ENCODE results near the gene LIPC. TPM values are rescaled to one million over a fixed set of nuclear protein-coding genes. Genes with fewer than 3 reads are reported as not detected.

The LIPC gene
- total and polyA plus RNA-seq, 3 donors from 2014 or later = 0.12 to 0.37 TPM; not detected in 1

DNA sequence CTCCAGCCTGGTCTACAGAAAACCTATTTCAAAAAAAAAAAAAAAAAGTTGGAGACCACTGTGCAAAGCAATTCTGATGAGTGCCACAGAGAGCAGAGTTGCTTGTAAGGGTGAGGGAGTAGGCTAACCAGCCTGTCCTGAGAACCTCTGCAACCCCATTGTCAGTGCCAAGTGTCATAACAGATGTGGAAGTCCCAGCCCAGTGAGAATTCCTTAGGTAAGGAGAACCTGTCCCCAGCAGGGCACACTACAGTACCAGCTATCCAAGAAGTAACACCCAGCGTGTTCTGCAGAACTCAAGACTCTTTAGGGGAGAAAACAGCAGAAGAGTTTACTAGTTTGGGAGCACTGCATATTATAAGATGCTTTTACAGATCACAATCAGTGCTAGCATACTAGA, 156.3 kb downstream of the LIPC start:
- 67 to 69% methylated on average over 1 of the region's 1 CpG for WGBS, 2 donors
- Histone ChIP-seq H3K36me3 (ENCODE audit: low read depth, missing control alignments) (no peaks in the 10 kb centered on the region), H3K4me1 (no peaks in the 10 kb centered on the region), H3K4me3 (no peak overlapping the region), H3K27me3 (no peaks in the 10 kb centered on the region), H3K27ac (no peak overlapping the region), H3K9me3 (no peaks in the 10 kb centered on the region)
- no peak for DNase-seq
- TF ChIP-seq, protein P1, sequence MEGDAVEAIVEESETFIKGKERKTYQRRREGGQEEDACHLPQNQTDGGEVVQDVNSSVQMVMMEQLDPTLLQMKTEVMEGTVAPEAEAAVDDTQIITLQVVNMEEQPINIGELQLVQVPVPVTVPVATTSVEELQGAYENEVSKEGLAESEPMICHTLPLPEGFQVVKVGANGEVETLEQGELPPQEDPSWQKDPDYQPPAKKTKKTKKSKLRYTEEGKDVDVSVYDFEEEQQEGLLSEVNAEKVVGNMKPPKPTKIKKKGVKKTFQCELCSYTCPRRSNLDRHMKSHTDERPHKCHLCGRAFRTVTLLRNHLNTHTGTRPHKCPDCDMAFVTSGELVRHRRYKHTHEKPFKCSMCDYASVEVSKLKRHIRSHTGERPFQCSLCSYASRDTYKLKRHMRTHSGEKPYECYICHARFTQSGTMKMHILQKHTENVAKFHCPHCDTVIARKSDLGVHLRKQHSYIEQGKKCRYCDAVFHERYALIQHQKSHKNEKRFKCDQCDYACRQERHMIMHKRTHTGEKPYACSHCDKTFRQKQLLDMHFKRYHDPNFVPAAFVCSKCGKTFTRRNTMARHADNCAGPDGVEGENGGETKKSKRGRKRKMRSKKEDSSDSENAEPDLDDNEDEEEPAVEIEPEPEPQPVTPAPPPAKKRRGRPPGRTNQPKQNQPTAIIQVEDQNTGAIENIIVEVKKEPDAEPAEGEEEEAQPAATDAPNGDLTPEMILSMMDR (IDR thresholded peaks at IDR 0.05) = no peak
- TF ChIP-seq POLR2A (IDR thresholded peaks at IDR 0.05) = no peak
- intact Hi-C loops (cut with DNase I; ENCODE audit: low total_unique reads) = no loop called here

DNA sequence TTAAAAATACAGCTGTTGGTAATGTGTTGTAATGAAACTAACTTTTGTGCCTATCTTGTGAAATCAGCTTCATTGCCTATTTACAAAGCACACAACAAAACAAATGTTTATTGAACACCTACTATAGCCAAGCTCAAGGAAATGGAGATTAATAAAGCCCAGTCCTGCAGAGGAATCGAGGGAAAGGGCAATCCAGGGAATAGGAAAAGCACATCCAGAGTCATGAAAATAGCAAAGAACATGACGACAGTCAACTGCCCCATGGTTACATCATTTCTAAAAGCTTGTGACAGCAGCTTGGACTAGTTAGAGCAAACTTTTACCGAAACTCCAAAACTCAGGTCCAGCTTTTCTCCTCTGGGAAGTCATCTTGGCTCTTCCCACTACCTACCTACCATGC, 157.3 kb downstream of the LIPC start:
- no peak overlapping the region for H3K27ac ChIP-seq
- H3K9me3 ChIP-seq = no peaks in the 10 kb centered on the region
- intact Hi-C loops (cut with DNase I; ENCODE audit: low total_unique reads) = no loop called here
- H3K27me3 ChIP-seq = no peaks in the 10 kb centered on the region
- H3K4me3 ChIP-seq = no peak overlapping the region
- TF ChIP-seq POLR2A (IDR thresholded peaks at IDR 0.05) = no peak
- TF ChIP-seq, protein P1 (IDR thresholded peaks at IDR 0.05) = no peak
- 77 to 83% methylated on average over 3 of the region's 3 CpGs for WGBS, 2 donors
- no peak for DNase-seq
- no peaks in the 10 kb centered on the region for H3K36me3 ChIP-seq (ENCODE audit: low read depth, missing control alignments)
- no peaks in the 10 kb centered on the region for H3K4me1 ChIP-seq

DNA sequence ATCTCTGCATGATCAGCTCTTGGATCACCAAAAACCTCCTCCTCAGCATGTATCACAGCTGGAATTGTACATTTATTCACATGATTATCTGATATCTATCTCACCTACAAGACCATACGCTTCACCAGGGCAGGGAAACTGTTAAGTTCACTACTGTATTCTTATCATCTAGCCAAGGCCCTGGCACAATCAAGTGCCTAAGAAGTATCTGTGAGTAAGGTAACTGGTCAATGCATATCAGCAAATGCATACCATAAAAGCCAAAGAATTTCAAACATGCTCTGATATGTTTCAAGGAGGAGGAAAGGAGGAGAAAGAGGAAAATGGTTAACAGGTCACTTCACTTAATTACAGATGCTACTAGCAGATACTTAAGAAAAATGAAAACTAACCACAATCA, 158.4 kb downstream of the LIPC start:
- no peak overlapping the region for H3K27ac ChIP-seq
- no peak for TF ChIP-seq POLR2A (IDR thresholded peaks at IDR 0.05)
- TF ChIP-seq, protein P1 (IDR thresholded peaks at IDR 0.05) = no peak
- intact Hi-C loops (cut with DNase I; ENCODE audit: low total_unique reads) = no loop called here
- WGBS, 2 donors = 68 to 82% methylated on average over 1 of the region's 1 CpG
- H3K4me3 ChIP-seq = no peak overlapping the region
- no peaks in the 10 kb centered on the region for H3K36me3 ChIP-seq (ENCODE audit: low read depth, missing control alignments)
- H3K9me3 ChIP-seq = no peaks in the 10 kb centered on the region
- no peaks in the 10 kb centered on the region for H3K27me3 ChIP-seq
- no peak for DNase-seq
- H3K4me1 ChIP-seq = peaks cover under 1% of the 10 kb centered on the region

DNA sequence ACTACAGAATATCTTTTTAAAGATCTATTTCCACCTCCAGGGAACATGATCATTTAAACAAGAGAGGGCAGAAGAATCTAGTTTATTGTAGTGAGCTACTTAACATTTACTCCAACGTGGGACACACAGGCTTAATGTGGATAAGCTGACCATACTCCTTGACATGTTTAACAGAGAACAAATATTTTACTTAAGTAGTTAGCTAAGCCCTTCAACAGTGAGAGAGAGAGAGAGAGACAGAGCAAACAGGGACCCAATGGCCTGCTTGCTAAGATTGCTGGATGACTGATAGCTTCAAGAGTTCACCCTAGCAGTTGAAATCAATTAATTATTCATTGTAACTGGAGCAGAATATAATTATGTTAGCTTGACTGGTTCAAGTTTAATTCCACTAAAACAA, 159.1 kb downstream of the LIPC start:
- intact Hi-C loops (cut with DNase I; ENCODE audit: low total_unique reads) = no loop called here
- Histone ChIP-seq H3K4me1 (peaks cover 6% of the 10 kb centered on the region), H3K9me3 (no peaks in the 10 kb centered on the region), H3K36me3 (ENCODE audit: low read depth, missing control alignments) (no peaks in the 10 kb centered on the region), H3K4me3 (no peak overlapping the region), H3K27ac (no peak overlapping the region), H3K27me3 (no peaks in the 10 kb centered on the region)
- TF ChIP-seq POLR2A (IDR thresholded peaks at IDR 0.05) = no peak
- TF ChIP-seq, protein P1 (IDR thresholded peaks at IDR 0.05) = no peak
- 38 to 51% methylated on average over 1 of the region's 1 CpG for WGBS, 2 donors
- no peak for DNase-seq

DNA sequence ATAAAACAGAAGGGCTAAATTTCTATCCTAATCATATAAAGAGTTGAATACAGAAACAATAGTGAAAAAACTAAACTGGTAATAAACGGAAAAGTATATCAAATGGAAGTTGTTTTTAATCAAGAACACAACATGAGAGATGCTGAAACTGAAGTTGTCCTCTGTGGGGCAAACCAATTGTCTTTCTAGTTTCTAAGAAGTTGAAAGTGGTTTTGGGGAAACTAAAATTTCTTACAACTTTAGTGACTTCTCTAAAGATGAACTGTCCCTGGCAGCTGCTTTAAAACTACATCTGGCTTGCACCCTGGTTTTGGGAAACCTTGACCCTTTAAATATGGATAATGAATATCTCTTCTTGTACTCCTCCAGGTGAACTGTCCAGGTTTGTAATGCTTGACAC, 162.1 kb downstream of the LIPC start:
- WGBS, 2 donors = 73 to 87% methylated on average over 1 of the region's 1 CpG
- H3K4me3 ChIP-seq = no peak overlapping the region
- H3K27me3 ChIP-seq = no peaks in the 10 kb centered on the region
- no peak for DNase-seq
- no peaks in the 10 kb centered on the region for H3K9me3 ChIP-seq
- no peaks in the 10 kb centered on the region for H3K36me3 ChIP-seq (ENCODE audit: low read depth, missing control alignments)
- peaks cover 6% of the 10 kb centered on the region for H3K4me1 ChIP-seq
- no peak overlapping the region for H3K27ac ChIP-seq
- intact Hi-C loops (cut with DNase I; ENCODE audit: low total_unique reads) = no loop called here
- TF ChIP-seq, protein P1 (IDR thresholded peaks at IDR 0.05) = no peak
- TF ChIP-seq POLR2A (IDR thresholded peaks at IDR 0.05) = no peak

All from testis (tissue), 3 donors.